Measurements from ENCODE around the gene REXO5.

The REXO5 gene

DNA sequence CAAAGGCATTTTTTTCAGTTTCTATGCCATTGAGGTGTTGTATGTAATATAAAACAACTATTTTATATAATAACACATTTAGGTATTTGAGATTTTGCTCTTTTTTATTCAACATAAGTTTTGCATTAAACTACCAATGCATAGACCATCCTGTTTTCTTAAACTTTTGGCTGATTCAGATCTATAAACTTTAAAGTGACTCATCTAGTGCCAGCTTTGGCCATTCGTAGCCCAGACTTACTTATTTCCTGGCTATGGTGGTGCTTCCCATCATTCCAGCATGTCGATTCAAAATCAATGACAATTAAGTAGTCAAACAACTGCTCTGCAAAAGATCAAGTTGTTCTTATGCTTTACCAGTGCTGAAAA, 3.2 kb upstream of the REXO5 start:
- peak; percentile 45 for DNase-seq (ENCODE audit: low spot score)

DNA sequence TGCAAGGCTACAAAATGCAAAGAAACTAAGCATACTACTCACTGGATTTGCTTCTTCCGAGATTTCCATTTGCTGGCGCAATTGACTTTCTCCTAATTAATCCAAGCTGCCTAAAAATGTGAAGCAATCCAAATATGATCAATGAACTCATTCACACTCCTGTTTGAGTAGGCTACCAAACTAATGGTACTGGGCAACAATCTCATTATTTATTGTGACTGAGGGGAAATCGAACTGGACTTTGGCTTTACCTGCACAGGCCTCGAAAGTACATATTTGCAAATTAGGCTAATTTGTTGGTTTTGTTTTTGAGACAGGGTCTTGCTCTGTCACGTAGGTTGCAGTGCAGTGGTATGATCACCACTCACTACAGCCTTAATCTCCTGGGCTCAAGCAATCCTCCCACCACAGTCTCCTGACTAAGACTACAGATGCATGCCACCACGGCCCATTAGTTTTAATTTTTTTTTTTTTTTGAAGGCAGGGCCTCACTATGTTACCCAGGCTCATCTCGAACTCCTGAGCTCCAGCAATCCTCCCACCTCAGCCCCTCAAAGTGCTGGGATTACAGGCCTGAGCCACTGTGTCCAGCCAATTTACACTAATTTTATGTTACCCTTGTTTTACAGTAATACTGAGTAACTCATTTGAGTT, 2.6 kb upstream of the REXO5 start:
- DNase-seq (ENCODE audit: low spot score), result no peak

DNA sequence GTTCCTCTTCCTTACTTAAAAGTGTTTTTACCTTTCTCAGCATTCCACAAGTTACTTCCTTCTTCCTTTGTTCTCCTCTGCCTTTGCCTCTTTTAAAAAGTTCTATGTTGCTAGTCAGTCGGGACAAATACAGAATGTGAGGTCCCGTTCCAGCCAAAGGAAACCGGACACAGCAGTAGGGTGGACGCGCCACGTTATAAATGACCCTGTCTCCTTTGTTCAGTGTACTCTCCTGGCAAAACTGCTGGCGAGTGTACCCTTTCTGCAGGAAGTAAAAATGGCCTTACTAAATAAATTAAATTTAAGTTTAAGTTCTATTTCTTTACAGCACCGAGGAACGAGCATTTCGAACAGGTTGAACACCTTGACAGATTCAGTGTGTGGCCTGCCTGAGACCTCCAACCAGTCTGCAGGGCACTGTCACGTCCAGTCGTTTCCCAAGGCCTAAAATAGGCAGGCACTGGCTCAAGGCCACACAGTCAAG, 601 bp upstream of the REXO5 start:
- DNase-seq (ENCODE audit: low spot score), result peak; percentile 52

DNA sequence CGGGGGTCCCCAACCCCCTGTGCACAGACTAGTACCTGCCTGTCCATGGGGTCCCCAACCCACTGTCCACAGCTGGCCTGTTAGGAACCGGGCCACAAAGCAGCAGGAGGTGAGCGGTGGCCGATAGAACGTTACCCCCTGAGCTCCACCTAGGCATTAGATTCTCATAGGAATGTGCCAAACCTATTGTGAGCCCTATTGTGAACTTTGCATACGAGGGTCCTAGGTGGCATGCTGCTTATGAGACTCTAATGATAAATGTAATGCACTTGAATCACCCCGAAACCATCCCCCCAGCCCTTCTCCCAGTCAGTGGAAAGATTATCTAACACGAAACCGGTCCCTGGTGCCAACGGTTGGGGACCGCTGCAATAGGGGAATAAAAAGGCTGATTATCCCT, 1.5 kb downstream of the REXO5 start:
- DNase-seq (ENCODE audit: low spot score), result no peak

DNA sequence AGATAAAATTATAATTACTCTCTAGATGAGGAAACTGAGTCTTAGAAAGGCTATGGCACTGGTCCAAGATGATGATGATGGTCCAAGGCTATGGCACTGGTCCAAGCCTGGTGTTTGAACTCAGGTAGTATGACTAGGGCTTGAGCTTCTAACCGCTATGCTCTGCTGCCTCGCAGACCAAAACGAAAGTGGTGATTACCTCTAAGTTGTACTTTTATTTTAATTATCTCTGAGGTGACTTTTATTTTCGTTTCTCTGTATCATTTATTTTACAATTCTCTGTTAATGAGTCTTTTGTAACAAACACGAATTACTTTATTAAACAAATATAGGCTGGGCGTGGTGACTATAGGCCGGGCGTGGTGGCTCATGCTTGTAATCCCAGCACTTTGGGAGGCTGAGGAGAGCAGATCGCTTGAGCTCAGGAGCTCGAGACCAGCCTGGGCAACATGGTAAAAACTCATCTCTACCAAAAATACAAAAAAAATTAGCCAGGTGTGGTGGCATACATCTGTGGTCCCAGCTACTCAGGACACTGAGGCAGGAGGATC, 5.6 kb downstream of the REXO5 start:
- no peak for DNase-seq (ENCODE audit: low spot score)

DNA sequence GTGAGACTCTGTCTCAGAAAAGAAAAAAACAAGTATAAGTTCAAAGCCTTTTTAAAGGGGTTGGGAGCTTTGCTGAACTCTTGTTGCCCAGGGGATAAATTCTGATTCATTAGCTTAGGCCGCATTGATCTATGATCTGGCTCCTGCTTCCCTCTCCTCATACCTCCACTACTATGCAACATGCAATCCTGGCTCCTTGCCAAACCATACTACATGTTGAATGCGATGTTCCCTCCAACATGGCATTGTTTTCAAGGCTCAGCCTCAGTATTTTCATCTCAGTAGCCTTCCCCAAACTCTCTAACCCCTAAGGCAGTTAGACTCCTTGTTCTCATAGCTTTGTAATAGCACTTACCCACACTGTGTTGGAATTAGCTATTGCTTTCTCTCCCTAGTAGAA, 6.2 kb downstream of the REXO5 start:
- no peak for DNase-seq (ENCODE audit: low spot score)

DNA sequence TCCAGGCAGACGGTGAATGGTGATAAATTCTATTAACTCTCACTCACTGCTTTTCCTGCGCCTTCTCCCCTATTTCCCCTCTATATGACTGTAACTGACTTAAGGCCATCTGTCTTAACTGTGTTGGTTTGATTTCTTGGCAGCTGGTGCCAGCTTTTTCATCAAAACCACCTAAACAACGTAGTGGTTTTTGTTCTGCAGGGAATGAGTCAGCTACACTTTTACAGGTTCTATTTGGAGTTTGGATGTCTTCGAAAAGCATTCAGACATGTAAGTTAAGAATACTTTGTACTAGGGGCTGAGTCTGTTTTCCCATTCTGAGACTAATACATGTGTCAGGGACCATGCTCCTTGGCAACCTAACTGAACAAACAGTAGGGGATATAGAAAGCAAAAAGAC, 8.5 kb downstream of the REXO5 start:
- no peak for DNase-seq (ENCODE audit: low spot score)

DNA sequence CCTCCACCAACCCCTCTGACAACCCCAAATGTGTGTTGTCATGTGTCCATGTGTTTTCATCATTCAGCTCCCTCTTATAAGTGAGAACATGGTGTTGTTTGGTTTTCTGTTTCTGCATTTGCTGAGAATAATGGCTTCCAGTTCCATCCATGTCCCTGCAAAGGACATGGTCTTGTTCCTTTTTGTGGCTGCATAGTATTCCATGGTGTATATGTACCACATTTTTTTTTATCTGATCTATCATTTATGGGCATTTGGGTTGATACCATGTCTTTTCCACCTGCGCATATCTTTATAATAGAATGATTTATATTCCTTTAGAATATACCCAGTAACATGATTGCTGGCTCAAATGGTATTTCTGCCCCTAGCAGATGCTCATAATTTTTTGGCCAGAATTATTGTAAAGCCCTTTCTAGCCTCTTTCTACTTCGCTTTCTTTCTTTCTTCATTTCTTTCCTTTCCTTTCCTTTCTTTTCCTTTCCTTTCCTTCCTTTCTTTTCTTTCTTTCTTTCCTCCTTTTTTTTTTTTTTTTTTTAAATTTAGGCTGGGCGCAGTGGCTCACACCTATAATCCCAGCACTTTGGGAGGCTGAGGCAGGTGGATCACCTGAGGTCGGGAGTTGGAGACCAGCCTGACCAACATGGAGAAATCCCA, 12.7 kb downstream of the REXO5 start:
- DNase-seq (ENCODE audit: low spot score), result no peak

DNA sequence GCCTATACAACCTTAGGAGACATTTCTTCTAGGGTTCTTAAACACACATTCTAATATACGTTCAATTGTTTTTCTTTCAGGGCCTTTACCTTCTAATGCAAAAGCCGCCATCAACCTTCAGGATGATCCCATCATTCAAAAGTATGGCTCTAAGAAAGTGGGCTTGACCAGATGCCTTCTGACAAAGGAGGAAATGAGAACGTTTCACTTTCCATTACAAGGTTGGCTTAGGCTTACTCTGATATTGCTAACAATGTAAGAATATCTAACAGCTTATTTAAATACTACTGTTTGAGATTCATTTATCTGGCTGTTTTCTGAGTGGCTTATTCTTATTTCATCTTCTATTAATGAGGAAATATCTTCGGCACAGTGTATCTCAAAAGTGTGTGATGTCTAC, 15.4 kb downstream of the REXO5 start:
- no peak for DNase-seq (ENCODE audit: low spot score)

DNA sequence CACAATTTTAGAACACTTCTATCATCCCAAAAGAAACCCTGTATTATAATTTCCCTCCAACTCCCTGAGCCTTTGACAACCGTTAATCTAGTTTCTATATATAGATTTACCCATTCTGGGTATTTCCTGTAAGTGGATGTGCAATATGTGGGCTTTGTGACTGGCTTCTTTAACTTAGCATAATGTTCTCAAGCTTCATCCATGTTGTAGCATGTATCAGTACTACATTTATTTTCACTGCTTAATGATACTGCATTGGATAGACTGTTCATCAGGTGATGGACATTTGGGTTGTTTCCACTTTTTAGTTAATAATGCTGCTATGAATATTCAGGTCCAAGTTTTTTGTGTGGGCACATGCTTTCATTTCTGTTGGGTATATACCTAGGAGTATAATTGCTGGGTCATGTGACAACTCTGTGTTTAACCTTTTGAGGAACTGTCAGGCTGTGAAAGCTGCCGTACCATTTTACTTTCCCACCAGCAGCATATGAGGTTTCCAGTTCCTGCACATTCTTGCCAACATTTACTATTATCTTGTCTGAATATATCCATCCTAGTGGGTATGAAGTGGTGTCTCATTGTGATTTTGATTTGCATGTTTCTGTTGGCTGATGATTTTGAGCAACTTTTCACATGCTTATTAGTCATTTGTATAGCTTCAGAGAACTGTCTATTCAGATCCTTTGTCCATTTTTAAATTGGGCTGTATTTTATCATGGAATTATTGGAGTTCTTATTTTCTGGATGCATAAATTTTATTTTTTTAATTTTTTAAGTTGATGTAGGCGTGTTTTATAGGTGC, 16.4 kb downstream of the REXO5 start:
- no peak for DNase-seq (ENCODE audit: low spot score)

DNA sequence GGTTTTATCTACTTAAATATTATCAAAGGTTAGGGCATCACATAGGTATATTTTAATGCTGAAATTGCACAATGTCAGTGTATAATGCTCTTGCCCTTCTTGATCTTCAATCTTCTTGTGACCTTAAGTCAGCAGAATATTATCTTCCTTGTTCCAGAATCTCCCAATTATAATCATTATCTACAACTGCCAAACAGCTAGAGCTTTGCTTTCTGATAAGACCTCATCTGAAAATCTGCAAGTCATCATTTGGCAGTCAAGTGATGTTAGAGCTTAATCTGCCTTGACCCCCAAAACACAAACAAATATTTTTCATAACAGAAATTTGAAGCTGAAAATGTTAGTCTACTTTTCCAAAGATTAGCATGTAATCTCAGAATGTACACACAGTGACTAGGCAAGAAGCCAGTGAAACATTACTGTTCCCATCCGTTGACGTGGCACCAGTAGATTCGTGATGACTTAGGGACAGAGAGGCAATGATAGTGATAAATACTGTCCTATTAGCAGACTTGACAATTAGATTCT, 19.8 kb downstream of the REXO5 start:
- no peak for DNase-seq (ENCODE audit: low spot score)

DNA sequence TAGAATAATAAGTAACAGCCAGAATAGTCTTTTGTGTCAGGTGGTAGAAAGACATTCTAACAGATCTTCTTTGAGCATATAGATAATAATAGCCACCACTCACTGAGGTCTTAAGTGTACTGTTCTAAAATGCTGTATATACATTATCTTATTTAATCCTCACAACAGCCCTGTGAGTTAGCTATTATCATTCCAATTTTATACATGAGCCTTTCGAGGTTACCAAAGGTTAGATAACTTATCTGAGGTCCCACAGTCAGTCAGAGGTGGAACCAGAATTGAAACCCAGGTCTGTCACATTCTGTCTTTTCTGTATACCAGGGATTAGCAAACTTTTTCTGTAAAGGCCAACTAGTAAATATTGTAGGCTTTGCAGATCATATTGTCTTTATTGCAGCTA, 23.2 kb downstream of the REXO5 start:
- no peak for DNase-seq (ENCODE audit: low spot score)

DNA sequence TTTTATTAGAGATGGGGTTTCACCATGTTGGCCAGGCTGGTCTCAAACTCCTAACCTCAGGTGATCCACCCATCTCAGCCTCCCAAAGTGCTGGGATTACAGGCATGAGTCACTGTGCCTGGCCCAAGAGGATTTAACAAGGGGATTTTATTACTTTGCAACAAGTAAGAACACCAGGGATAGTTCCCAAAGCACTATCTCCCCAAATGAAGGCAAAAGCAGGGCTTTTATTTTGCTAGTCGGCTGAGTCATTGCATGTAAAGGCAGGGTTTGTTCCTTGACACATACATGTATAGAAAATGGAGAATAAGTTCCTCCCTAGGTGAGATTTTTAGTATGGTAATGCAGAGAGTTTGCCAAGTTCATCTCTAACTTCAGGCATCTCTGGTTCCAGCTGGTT, 24.0 kb downstream of the REXO5 start:
- no peak for DNase-seq (ENCODE audit: low spot score)

DNA sequence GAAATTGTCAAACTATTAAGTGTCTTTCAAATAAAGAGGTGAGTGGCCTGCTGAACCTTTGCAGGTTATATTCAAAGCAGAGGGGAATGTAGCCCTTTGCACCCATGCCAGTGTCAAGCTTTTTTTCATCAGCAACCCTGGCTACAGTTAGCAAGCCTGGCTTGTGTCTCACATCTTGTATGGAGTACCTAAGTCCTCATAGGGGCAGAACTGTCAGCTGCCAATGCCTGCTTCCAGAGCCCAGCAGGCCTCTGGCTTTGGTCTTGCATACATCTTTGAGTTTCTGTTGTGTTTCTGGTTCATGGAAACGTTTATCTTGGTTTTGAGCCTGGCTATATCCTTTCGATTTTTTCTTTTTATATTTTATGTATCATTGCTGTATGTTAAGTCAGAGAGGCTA, 26.8 kb downstream of the REXO5 start:
- DNase-seq (ENCODE audit: low spot score), result no peak

DNA sequence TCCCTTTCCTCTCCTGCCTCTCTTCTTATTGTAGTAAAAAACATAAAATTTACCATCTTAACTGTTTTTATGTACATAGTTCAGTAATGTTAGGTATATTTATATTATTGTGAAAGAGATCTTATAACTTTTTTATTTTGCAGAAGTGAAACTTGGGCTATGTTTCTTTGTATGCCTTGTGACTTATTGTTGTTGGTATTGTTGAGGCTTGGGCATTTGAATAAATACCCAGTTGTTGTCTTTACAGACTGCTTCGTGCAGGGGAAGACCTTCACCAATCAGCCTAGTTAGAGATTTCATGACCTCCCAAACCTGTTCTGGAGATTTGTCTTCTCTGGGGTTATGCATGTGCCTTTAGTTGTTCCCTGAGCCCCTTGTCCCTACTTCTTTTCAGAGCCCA, 31.9 kb downstream of the REXO5 start:
- no peak for DNase-seq (ENCODE audit: low spot score)

DNA sequence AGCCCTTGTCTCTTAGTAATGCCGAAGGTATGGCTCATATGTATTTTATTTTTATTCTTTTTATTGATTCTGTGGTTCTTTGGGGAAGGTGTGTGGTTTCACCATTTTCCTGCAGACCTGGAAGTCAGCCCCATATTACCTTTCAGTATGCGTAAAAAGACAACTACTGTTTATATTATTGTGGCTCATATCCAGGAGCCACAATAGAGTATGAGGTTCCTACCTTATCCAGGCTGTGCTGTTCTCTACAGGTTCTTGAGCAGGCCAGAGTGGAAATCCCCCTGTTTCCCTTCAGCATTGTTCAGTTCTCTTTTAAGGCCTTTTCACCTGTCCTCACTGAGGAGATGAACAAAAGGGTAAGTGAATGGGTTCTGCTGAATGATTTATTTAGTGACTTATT, 33.2 kb downstream of the REXO5 start:
- DNase-seq (ENCODE audit: low spot score), result no peak

DNA sequence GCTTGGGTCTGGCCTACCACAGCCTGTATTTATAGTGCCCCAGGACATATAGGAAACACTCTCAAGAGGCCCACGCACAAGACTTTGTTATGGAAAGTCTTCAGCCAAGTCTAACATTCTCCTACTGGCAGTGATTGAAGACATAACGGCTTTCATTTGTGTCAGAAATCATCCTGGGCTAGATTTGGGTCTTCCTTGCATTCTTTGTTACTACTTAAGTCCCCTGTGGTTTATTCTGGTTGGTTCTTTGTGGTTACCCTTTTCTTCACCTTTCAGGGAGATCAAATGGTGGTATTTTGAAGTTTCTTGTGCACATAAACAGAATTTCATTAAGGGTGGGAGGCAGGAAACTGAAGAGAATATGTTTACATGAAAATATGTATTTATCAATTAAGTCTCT, 37.7 kb downstream of the REXO5 start:
- DNase-seq (ENCODE audit: low spot score), result no peak

DNA sequence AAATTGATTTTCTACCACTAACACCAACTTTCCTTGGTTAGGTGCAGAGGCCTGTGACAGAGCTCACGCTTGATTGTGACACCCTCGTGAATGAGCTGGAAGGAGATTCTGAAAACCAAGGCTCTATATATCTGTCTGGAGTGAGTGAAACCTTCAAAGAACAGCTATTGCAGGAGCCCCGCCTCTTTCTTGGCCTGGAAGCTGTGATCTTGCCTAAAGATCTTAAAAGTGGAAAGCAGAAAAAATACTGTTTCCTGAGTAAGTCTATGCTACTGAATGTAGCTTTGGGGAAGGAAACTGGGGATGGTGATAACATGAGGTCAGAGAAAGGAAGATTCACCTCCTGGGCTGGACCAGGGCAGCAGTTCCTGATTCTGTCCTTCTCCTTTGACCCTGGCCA, 38.3 kb downstream of the REXO5 start:
- no peak for DNase-seq (ENCODE audit: low spot score)

DNA sequence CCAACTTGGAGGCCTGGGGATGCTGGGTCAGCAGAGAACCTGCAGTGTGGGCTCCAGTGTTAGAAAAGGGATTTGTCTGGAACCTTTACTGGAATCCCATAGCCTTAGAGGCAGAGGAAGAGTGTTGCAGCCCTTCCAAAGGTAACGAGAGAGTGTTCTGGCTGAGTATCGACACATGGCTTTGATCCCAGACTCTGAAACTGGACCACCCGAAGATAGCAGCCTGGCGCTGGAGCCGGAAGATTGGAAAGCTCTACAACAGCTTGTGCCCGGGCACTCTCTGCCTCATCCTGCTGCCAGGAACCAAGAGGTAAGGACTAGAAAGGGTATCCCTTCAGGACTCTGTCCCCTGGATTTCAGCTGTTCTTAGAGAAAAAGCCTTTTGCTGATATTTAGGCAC, 39.7 kb downstream of the REXO5 start:
- DNase-seq (ENCODE audit: low spot score), result no peak

DNA sequence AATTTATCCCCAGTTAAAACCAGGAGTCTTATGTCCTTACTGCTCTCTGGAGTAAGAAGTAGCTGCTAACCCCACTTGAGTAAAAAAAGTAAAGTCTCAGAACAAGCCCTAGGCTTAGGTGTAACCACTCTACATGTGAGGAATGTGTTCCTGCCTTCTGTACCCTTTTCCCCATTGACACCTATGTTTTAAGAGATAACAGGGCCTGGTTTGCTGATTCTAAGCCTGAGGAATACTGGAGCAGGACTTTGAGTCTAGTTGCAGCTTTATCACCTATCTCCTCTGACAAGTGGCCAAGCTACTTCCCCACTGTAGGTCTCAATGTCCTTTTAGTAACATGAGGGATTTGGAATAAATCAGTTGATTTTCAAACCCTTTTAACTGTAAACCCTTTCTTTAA, 40.2 kb downstream of the REXO5 start:
- no peak for DNase-seq (ENCODE audit: low spot score)

DNA sequence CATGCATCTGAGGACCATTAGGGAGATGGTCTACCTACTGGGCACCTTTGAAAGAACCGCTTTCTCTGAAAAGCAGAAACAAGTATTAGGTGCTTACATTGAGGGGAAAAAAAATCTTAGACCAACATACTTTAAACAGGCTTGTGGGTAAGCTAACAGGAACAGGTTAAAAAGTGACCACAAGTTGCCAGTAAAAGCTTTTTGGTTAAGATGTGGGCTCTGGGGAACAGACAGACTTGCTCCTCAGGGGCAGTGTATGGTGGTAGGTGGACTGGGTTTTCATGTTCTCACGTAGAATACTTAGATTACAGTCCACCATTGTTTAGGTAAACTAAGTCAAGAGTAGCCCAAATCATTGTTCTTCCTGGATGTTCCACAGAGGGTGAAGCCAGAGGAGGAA, 41.2 kb downstream of the REXO5 start:
- no peak for DNase-seq (ENCODE audit: low spot score)

DNA sequence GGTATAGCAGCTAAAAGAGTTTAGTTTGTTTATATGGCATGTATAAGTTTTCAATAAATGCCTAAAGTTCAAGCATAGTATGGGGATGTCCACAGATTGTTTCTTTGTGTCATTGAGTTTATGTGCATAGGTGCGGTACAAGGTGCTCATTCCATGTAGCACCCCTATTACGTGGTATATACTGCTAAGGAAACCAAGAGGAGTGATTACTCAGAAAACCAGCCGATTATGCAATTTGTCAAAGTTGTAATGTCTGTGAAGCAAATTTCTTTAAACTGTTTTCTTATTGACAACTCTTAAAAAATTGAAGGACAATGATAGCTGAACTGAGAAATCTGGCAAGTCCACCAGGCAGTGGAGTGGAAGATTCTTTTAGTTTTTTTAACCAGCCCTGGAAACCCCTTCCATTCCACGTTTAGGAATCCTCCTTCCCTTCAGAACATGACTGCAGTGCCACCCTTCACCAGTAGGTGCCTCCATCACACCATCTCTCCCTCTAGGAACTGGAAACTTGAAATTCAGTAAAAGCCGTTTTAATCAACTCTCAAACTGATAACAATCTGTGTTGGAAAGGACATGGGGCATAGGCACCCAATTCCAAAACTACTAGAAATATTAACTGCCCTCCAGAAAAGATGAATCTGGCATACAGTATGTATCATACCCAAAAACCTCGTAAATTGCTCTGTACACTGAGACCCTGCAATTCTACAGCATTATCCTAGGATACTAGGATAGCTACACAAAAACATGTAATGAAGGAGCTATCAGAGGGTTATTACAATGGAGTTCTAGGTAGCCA, 43.5 kb downstream of the REXO5 start:
- DNase-seq (ENCODE audit: low spot score), result peak; percentile 58
